Right ventricle myocardium inferior (tissue), 1 donor: ENCODE results near the gene TRABD2A. TPM values are rescaled to one million over a fixed set of nuclear protein-coding genes. Genes with fewer than 3 reads are reported as not detected.

Source experiments
- total RNA-seq: library from RNA; stranded (reverse); fragmentation: NEBNext Ultra II Directional; extraction: Animal tissue kit (Norgen Biotek cat#: 25700); gene quantifications from one replicate; pipeline ENCODE4 v1.2.1, GENCODE V29; 2021
- donor health status: DM: no; HTN: yes; CAD: no; lungs with severe emphysema.

The TRABD2A gene
- total RNA-seq, 1 donor from 2014 or later = 0.73 TPM

Other genes with a start within 250 kb of the TRABD2A start
- gene TMSB10, start 24.6 kb upstream of the TRABD2A start, total RNA-seq = 571 TPM
- 87.5 TPM for gene KCMF1, start 90.1 kb upstream of the TRABD2A start, total RNA-seq